C4-2B (cell line): Measurements from ENCODE around the gene FOXL2.

ENCODE experiments used
- H3K27ac ChIP-seq: fragments of 450-650 bp; 2 replicates; pipeline ENCODE4 v1.5.1; 2017
- CTCF ChIP-seq: fragments of 450-650 bp; conservative IDR thresholded peaks from 2 replicates; pipeline ENCODE4 v1.5.1; 2017; ENCODE audit warnings: mild to moderate bottlenecking
- ZFX ChIP-seq: fragments of 450-650 bp; IDR thresholded peaks from 2 replicates; pipeline ENCODE4 v1.6.1; 2017

Gene FOXL2

GRCh38 chr3:138940446-138940845 is 6.5 kb downstream of the FOXL2 start:
- no peak overlapping the region for H3K27ac ChIP-seq
- TF ChIP-seq CTCF: no peak
- no peak for TF ChIP-seq ZFX

GRCh38 chr3:138939561-138940241 is 7.2 kb downstream of the FOXL2 start:
- TF ChIP-seq CTCF (no peak), ZFX (no peak)
- H3K27ac ChIP-seq: no peak overlapping the region

GRCh38 chr3:138938877-138939560 is 7.9 kb downstream of the FOXL2 start:
- H3K27ac ChIP-seq: no peak overlapping the region
- TF ChIP-seq CTCF: no peak

- TF ChIP-seq ZFX (no peak), CTCF (no peak)
- no peak overlapping the region for H3K27ac ChIP-seq
These were observed 8.7 kb downstream of the FOXL2 start for GRCh38 chr3:138938056-138938876.

GRCh38 chr3:138937690-138938055 is 9.3 kb downstream of the FOXL2 start:
- no peak overlapping the region for H3K27ac ChIP-seq
- no peak for TF ChIP-seq ZFX
- TF ChIP-seq CTCF: no peak

- TF ChIP-seq ZFX: no peak
- no peak for TF ChIP-seq CTCF
- peak overlapping the region; percentile 40 for H3K27ac ChIP-seq
These were observed 9.9 kb downstream of the FOXL2 start for GRCh38 chr3:138936741-138937689.
